GM23248 (cell line): ENCODE measurements around the gene SSU72. TPM values are rescaled to one million over a fixed set of nuclear protein-coding genes. Genes with fewer than 3 reads are reported as not detected.

Source experiments
- DNase-seq: peaks from one replicate; pipeline ENCODE4 v3.0.0-alpha.2; 2015
- H2AFZ ChIP-seq: fragments of 200-600 bp; sonication (generic); 2 replicates; pipeline ENCODE4 v1.6.1; 2016; ENCODE audit warnings: antibody characterized with exemption
- H3F3A ChIP-seq: fragments of 200-600 bp; sonication (generic); 2 replicates; pipeline ENCODE4 v1.6.1; 2016; ENCODE audit warnings: mild to moderate bottlenecking, antibody characterized with exemption, mixed run types; ENCODE audit not compliant: insufficient read depth
- H3K27ac ChIP-seq: fragments of 200-600 bp; sonication (generic); 2 replicates; pipeline ENCODE4 v1.5.1; 2016; ENCODE audit warnings: mild to moderate bottlenecking
- H3K27me3 ChIP-seq: fragments of 200-600 bp; sonication (generic); replicated peaks from 2 replicates; pipeline ENCODE4 v1.6.1; 2016; ENCODE audit warnings: mild to moderate bottlenecking; ENCODE audit not compliant: insufficient read depth
- H3K36me3 ChIP-seq: fragments of 200-600 bp; sonication (generic); 2 replicates; pipeline ENCODE4 v1.6.1; 2016; ENCODE audit warnings: low read depth, mild to moderate bottlenecking
- H3K4me1 ChIP-seq: fragments of 200-600 bp; sonication (generic); 2 replicates; pipeline ENCODE4 v1.6.1; 2016; ENCODE audit warnings: mild to moderate bottlenecking; ENCODE audit not compliant: insufficient read depth
- H3K4me2 ChIP-seq: fragments of 200-600 bp; sonication (generic); one replicate; pipeline ENCODE4 v1.6.1; 2016; ENCODE audit warnings: mild to moderate bottlenecking; ENCODE audit not compliant: unreplicated experiment
- H3K4me3 ChIP-seq: fragments of 200-600 bp; sonication (generic); 2 replicates; pipeline ENCODE4 v1.5.1; 2016; ENCODE audit warnings: mild to moderate bottlenecking
- H3K79me2 ChIP-seq: fragments of 200-600 bp; sonication (generic); 2 replicates; pipeline ENCODE4 v1.6.1; 2016; ENCODE audit warnings: mild to moderate bottlenecking; ENCODE audit not compliant: insufficient read depth
- H3K9ac ChIP-seq: fragments of 200-600 bp; sonication (generic); 2 replicates; pipeline ENCODE4 v1.6.1; 2016; ENCODE audit warnings: mild to moderate bottlenecking
- H3K9me2 ChIP-seq: fragments of 200-600 bp; sonication (generic); 2 replicates; pipeline ENCODE4 v1.6.1; 2016; ENCODE audit warnings: mixed run types, mild to moderate bottlenecking, moderate library complexity; ENCODE audit not compliant: insufficient read depth
- H3K9me3 ChIP-seq: fragments of 200-600 bp; sonication (generic); one replicate; pipeline ENCODE4 v1.6.1; 2017; ENCODE audit warnings: low read depth
- H4K20me1 ChIP-seq: fragments of 200-600 bp; sonication (generic); 2 replicates; pipeline ENCODE4 v1.6.0; 2016; ENCODE audit not compliant: insufficient read depth
- EZH2 ChIP-seq: fragments of 200-600 bp; sonication (generic); IDR thresholded peaks from 2 replicates; pipeline ENCODE4 v1.6.1; 2018; ENCODE audit warnings: antibody characterized with exemption, mild to moderate bottlenecking; ENCODE audit not compliant: insufficient read depth, poor library complexity, severe bottlenecking
- EZH2phosphoT487 ChIP-seq: fragments of 200-600 bp; sonication (generic); IDR thresholded peaks from 2 replicates; pipeline ENCODE4 v1.6.1; 2018; ENCODE audit warnings: antibody characterized with exemption, moderate library complexity, mild to moderate bottlenecking, low read depth; ENCODE audit not compliant: insufficient read depth
- WGBS, 2 experiments: methylation state at CpG; one replicate each; pipeline ENCODE4 v1.1.6; 2015 to 2017; ENCODE audit warnings: low lambda C conversion rate in 2 of 2, low coverage in 1 of 2; ENCODE audit errors: missing lambda C conversion rate in 2 of 2; 5-methylcytosine and 5-hydroxymethylcytosine counted together
- in situ Hi-C: fragments of 300-500 bp; cut with MboI; formaldehyde crosslinking; loops from 2 replicates; pipeline ENCODE4 v1.15.0; 2020
- polyA plus RNA-seq: library from polyadenylated mRNA; unstranded; fragments of >200 nt; fragmentation: Nextera tagmentation; extraction: Ambion mirVana; gene quantifications from 2 replicates; pipeline ENCODE4 v1.2.1, GENCODE V29; 2016
- total RNA-seq: library from RNA; depleted of rRNA; stranded (reverse); fragments of >200 nt; shearing (Covaris generic); gene quantifications from 2 replicates; pipeline ENCODE4 v1.2.3, GENCODE V29; 2014

SSU72 gene
- total and polyA plus RNA-seq, 2 experiments from 2014 or later: 69.2 to 204 TPM

GRCh38 chr1:1540818-1541628, 33.6 kb downstream of the SSU72 start:
- H3K9ac ChIP-seq: peak overlapping the region; percentile 73
- no peak overlapping the region for H3K27ac ChIP-seq
- H3K9me2 ChIP-seq: no peaks in the 10 kb centered on the region
- H3K4me3 ChIP-seq: peak overlapping the region; percentile 73
- H3K27me3 ChIP-seq: no peaks in the 10 kb centered on the region
- WGBS, 2 experiments: 55 to 58% methylated on average over 35 to 39 of the region's 53 CpGs
- H3K36me3 ChIP-seq: no peaks in the 10 kb centered on the region
- H3K9me3 ChIP-seq: no peaks in the 10 kb centered on the region
- no peak for DNase-seq
- TF ChIP-seq EZH2 (no peak), EZH2phosphoT487 (no peak)
- H3K4me2 ChIP-seq: peak overlapping the region; percentile 56
- H2AFZ ChIP-seq: peak overlapping the region; percentile 55; the same call in 1 of the 2 replicates
- H3K79me2 ChIP-seq: peaks cover 20% of the 10 kb centered on the region
- in situ Hi-C loops: no loop called here
- no peaks in the 10 kb centered on the region for H3K4me1 ChIP-seq
- no peaks in the 10 kb centered on the region for H4K20me1 ChIP-seq
- peaks cover 5% of the 10 kb centered on the region; the same call in 1 of the 2 replicates for H3F3A ChIP-seq

- no peak for TF ChIP-seq EZH2phosphoT487
- TF ChIP-seq EZH2: no peak
- Histone ChIP-seq H3F3A (peaks cover 5% of the 10 kb centered on the region; the same call in 1 of the 2 replicates), H2AFZ (peak within 1 kb of the TSS; percentile 55), H3K4me2 (peak within 1 kb of the TSS; percentile 78), H3K4me1 (no peaks in the 10 kb centered on the region), H3K9ac (peak within 1 kb of the TSS; percentile 73), H3K27me3 (no peaks in the 10 kb centered on the region), H3K9me2 (no peaks in the 10 kb centered on the region), H3K4me3 (peak within 1 kb of the TSS; percentile 73), H3K36me3 (no peaks in the 10 kb centered on the region), H4K20me1 (no peaks in the 10 kb centered on the region), H3K9me3 (no peaks in the 10 kb centered on the region), H3K27ac (no peak within 1 kb of the TSS), H3K79me2 (peaks cover 20% of the 10 kb centered on the region)
- in situ Hi-C loops: no loop called here
- DNase-seq: peak; percentile 90
- WGBS, 2 experiments: 1% methylated on average over 50 of the region's 100 CpGs; no CpG with 5 or more reads in 1 of the 2 experiments
Observed at GRCh38 chr1:1540090-1540817, 34.4 kb downstream of the SSU72 start, which contains the start of gene TMEM240. Gene TMEM240, minus strand, starts transcription at chr1:1540624. Its CDS starts 278 bp downstream, at chr1:1540346.

- peak overlapping the region; percentile 73 for H3K4me3 ChIP-seq
- TF ChIP-seq EZH2phosphoT487: no peak
- TF ChIP-seq EZH2: no peak
- in situ Hi-C loops: no loop called here
- no peaks in the 10 kb centered on the region for H3K9me2 ChIP-seq
- no peaks in the 10 kb centered on the region for H3K36me3 ChIP-seq
- H3K4me1 ChIP-seq: no peaks in the 10 kb centered on the region
- 8 to 10% methylated on average over 31 to 66 of the region's 66 CpGs for WGBS, 2 experiments
- no peak overlapping the region for H3K27ac ChIP-seq
- H3K27me3 ChIP-seq: no peaks in the 10 kb centered on the region
- peak overlapping the region; percentile 73 for H3K9ac ChIP-seq
- peak overlapping the region; percentile 27; the same call in 1 of the 2 replicates for H2AFZ ChIP-seq
- H3K4me2 ChIP-seq: peak overlapping the region; percentile 78
- peaks cover 20% of the 10 kb centered on the region for H3K79me2 ChIP-seq
- H4K20me1 ChIP-seq: no peaks in the 10 kb centered on the region
- H3F3A ChIP-seq: peaks cover 5% of the 10 kb centered on the region; the same call in 1 of the 2 replicates
- H3K9me3 ChIP-seq: no peaks in the 10 kb centered on the region
- peak; percentile 76 for DNase-seq
Observed at GRCh38 chr1:1539310-1540089, 35.2 kb downstream of the SSU72 start.

GRCh38 chr1:1538989-1539309, 35.7 kb downstream of the SSU72 start:
- Histone ChIP-seq H3K27me3 (no peaks in the 10 kb centered on the region), H4K20me1 (no peaks in the 10 kb centered on the region), H2AFZ (no peak overlapping the region), H3K79me2 (peaks cover 20% of the 10 kb centered on the region), H3K27ac (no peak overlapping the region), H3K4me3 (peak overlapping the region; percentile 73), H3K9me3 (no peaks in the 10 kb centered on the region), H3K9me2 (no peaks in the 10 kb centered on the region), H3K4me2 (peak overlapping the region; percentile 78), H3K4me1 (no peaks in the 10 kb centered on the region), H3K9ac (peak overlapping the region; percentile 73), H3F3A (peaks cover 5% of the 10 kb centered on the region; the same call in 1 of the 2 replicates), H3K36me3 (no peaks in the 10 kb centered on the region)
- 82 to 84% methylated on average over 18 of the region's 18 CpGs for WGBS, 2 experiments
- in situ Hi-C loops: no loop called here
- DNase-seq: no peak
- TF ChIP-seq EZH2: no peak
- TF ChIP-seq EZH2phosphoT487: no peak
